H1 (cell line): ENCODE results near the gene CRHBP.
"Not testable (repeated sequence)": the region's sequence is repeated elsewhere in the genome, so short reads cannot be mapped to it uniquely, and the experiment has no call there.

Source experiments
- BRCA1 ChIP-seq: IDR thresholded peaks from 2 replicates; pipeline ENCODE4 v1.6.1; 2012; ENCODE audit warnings: low read depth, low read length, improper control_type of control experiment
- GABPA ChIP-seq: IDR thresholded peaks from 2 replicates; pipeline ENCODE4 v1.6.1; 2011; ENCODE audit warnings: mild to moderate bottlenecking, low read length, moderate library complexity, borderline replicate concordance; ENCODE audit not compliant: insufficient read depth
- POLR2A ChIP-seq, 2 experiments: IDR thresholded peaks; 1 replicate in 1 of 2; 2 replicates in 1 of 2; pipeline ENCODE4 v1.6.1; 2011; ENCODE audit warnings: low read depth in 2 of 2, low read length in 2 of 2, mild to moderate bottlenecking in 2 of 2; ENCODE audit errors: control extremely low read depth in 1 of 2
- SIX5 ChIP-seq: IDR thresholded peaks from 2 replicates; pipeline ENCODE4 v1.6.1; 2011; ENCODE audit warnings: mild to moderate bottlenecking, low read depth, low read length

DNA sequence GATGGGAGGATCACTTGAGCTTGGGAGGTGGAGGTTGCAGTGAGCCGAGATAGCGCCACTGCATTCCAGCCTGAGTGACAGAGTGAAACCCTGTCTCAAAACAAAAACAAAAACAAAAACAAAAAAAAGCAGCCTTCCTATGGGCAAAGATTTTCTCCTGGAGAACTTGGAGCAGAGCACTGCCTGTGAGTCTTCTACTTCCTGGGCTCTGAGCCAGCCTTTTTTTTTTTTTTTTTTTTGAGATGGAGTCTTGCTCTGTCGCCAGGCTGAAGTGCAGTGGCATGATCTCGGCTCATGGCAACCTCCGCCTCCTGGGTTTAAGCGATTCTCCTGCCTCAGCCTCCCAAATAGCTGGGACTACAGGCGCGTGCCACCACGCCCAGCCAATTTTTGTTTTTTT lies 40.6 kb downstream of the CRHBP start:
- TF ChIP-seq POLR2A (IDR thresholded peaks at IDR 0.05; ENCODE audit: control extremely low read depth in 1 of 2, low read depth in 2 of 2, low read length in 2 of 2); GABPA; SIX5; BRCA1: not testable (repeated sequence)
